NCI-H187 (cell line): ENCODE results near the gene PLA2G15.
"Not testable (repeated sequence)": the region's sequence is repeated elsewhere in the genome, so short reads cannot be mapped to it uniquely, and the experiment has no call there.

Experiments
- DNase-seq, 2 experiments: peaks; one replicate each; lab custom pipeline; 2025; lab: John Stamatoyannopoulos, UW

The PLA2G15 gene

GRCh38 chr16:68279726-68280558 lies 34.8 kb downstream of the PLA2G15 start:
- no peak for DNase-seq

GRCh38 chr16:68281368-68282063 lies 36.3 kb downstream of the PLA2G15 start:
- no peak for DNase-seq

- no peak for DNase-seq
Measured at GRCh38 chr16:68282064-68282452, 36.9 kb downstream of the PLA2G15 start.

GRCh38 chr16:68283346-68283745 lies 38.2 kb downstream of the PLA2G15 start:
- no peak for DNase-seq

GRCh38 chr16:68283801-68284598 lies 38.8 kb downstream of the PLA2G15 start:
- no peak for DNase-seq

GRCh38 chr16:68284847-68285246 lies 39.7 kb downstream of the PLA2G15 start:
- DNase-seq, result no peak

GRCh38 chr16:68285683-68286082 lies 40.5 kb downstream of the PLA2G15 start:
- DNase-seq, result no peak

GRCh38 chr16:68286153-68287074 lies 41.2 kb downstream of the PLA2G15 start:
- no peak for DNase-seq

- DNase-seq, result no peak
Measured at GRCh38 chr16:68287276-68288251, 42.4 kb downstream of the PLA2G15 start.

- no peak for DNase-seq
Measured at GRCh38 chr16:68288252-68288650, 43.1 kb downstream of the PLA2G15 start.

- DNase-seq, result not testable (repeated sequence)
Measured at GRCh38 chr16:68288796-68289195, 43.6 kb downstream of the PLA2G15 start.

GRCh38 chr16:68289202-68289601 lies 44.0 kb downstream of the PLA2G15 start:
- no peak for DNase-seq

- no peak for DNase-seq
Measured at GRCh38 chr16:68289621-68290329, 44.6 kb downstream of the PLA2G15 start.

- DNase-seq, result no peak
Measured at GRCh38 chr16:68290450-68290849, 45.3 kb downstream of the PLA2G15 start.

GRCh38 chr16:68291227-68291626 lies 46.1 kb downstream of the PLA2G15 start:
- no peak for DNase-seq

GRCh38 chr16:68292425-68292824 lies 47.3 kb downstream of the PLA2G15 start:
- DNase-seq, result no peak

- no peak for DNase-seq
Measured at GRCh38 chr16:68296291-68296690, 51.1 kb downstream of the PLA2G15 start.

- no peak for DNase-seq
Measured at GRCh38 chr16:68296693-68297092, 51.5 kb downstream of the PLA2G15 start.

GRCh38 chr16:68297908-68298307 lies 52.7 kb downstream of the PLA2G15 start:
- DNase-seq, result no peak

- DNase-seq, result no peak
Measured at GRCh38 chr16:68298312-68298711, 53.1 kb downstream of the PLA2G15 start.
